IMR-90 (cell line): ENCODE measurements around the gene PKD1. TPM values are rescaled to one million over a fixed set of nuclear protein-coding genes. Genes with fewer than 3 reads are reported as not detected.

Source experiments
- ATAC-seq: fragments of 200-7000 bp; cut with Tn5 transposase; 2 replicates; pipeline ENCODE4 v1.9.1; 2020; ENCODE audit warnings: low read depth, mild to moderate bottlenecking, moderate library complexity
- BruUV-seq: library from RNA; stranded (reverse); fragments of 400-500 nt; replicated peaks from 2 replicates; lab custom pipeline; 2021; lab: Mats Ljungman, UMichigan
- CTCF ChIA-PET: fragments of 300-600 bp; formaldehyde crosslinking; extraction: SDS; loops from one replicate; lab custom pipeline; 2021; ENCODE audit warnings: antibody characterized with exemption; lab: Yijun Ruan, JAX
- POLR2A ChIA-PET: fragments of 300-600 bp; sonication (Branson Sonifier 250); formaldehyde crosslinking; loops from one replicate; lab custom pipeline; 2022; ENCODE audit warnings: antibody characterized with exemption; ENCODE audit not compliant: unreplicated experiment; lab: Charles Lee
- DNase-seq: peaks from one replicate; pipeline ENCODE4 v3.0.0; 2013
- H2AFZ ChIP-seq: replicated peaks from 2 replicates; pipeline ENCODE3; 2013; ENCODE audit warnings: low read length, mild to moderate bottlenecking; ENCODE audit not compliant: poor library complexity
- H2AK5ac ChIP-seq: 2 replicates; pipeline ENCODE4 v1.6.1; 2013; ENCODE audit warnings: low read depth, low read length, inconsistent platforms
- H2AK9ac ChIP-seq: replicated peaks from 2 replicates; pipeline ENCODE3; 2013; ENCODE audit warnings: mild to moderate bottlenecking, low read depth, low read length, moderate library complexity; ENCODE audit not compliant: poor library complexity
- H2BK120ac ChIP-seq: 2 replicates; pipeline ENCODE4 v1.6.1; 2013; ENCODE audit warnings: low read depth, low read length, inconsistent platforms
- H2BK15ac ChIP-seq: 3 replicates; pipeline ENCODE4 v1.6.1; 2013; ENCODE audit warnings: low read depth, low read length, inconsistent platforms
- H2BK20ac ChIP-seq: 2 replicates; pipeline ENCODE4 v1.6.1; 2013; ENCODE audit warnings: low read depth, mild to moderate bottlenecking, inconsistent platforms, low read length, moderate library complexity
- H2BK5ac ChIP-seq: 2 replicates; pipeline ENCODE4 v1.6.1; 2013; ENCODE audit warnings: mild to moderate bottlenecking, low read depth, low read length, inconsistent platforms; ENCODE audit not compliant: poor library complexity, severe bottlenecking
- H3K14ac ChIP-seq: replicated peaks from 2 replicates; pipeline ENCODE4 v1.6.1; 2013; ENCODE audit warnings: low read depth, low read length, inconsistent platforms
- H3K18ac ChIP-seq: 2 replicates; pipeline ENCODE4 v1.6.1; 2013; ENCODE audit warnings: low read depth, low read length, control low read depth
- H3K23ac ChIP-seq: 2 replicates; pipeline ENCODE4 v1.6.1; 2013; ENCODE audit warnings: low read depth, low read length, inconsistent platforms
- H3K27ac ChIP-seq: 2 replicates; pipeline ENCODE4 v1.5.1; 2013; ENCODE audit warnings: mild to moderate bottlenecking, control low read depth, low read length; ENCODE audit not compliant: insufficient read depth
- H3K27me3 ChIP-seq: 2 replicates; pipeline ENCODE4 v1.6.1; 2013; ENCODE audit warnings: low read length; ENCODE audit not compliant: control insufficient read depth, insufficient read depth
- H3K36me3 ChIP-seq: 2 replicates; pipeline ENCODE4 v1.6.1; 2013; ENCODE audit warnings: low read length, mixed read lengths; ENCODE audit not compliant: control insufficient read depth, insufficient read depth
- H3K4ac ChIP-seq: 2 replicates; pipeline ENCODE4 v1.6.1; 2013; ENCODE audit warnings: low read depth, low read length, inconsistent platforms
- H3K4me1 ChIP-seq: 2 replicates; pipeline ENCODE4 v1.6.1; 2013; ENCODE audit warnings: low read length, mixed read lengths; ENCODE audit not compliant: control insufficient read depth, insufficient read depth
- H3K4me2 ChIP-seq: 2 replicates; pipeline ENCODE4 v1.6.1; 2013; ENCODE audit warnings: low read depth, mild to moderate bottlenecking, control low read depth, low read length, moderate library complexity
- H3K4me3 ChIP-seq: 2 replicates; pipeline ENCODE4 v1.5.1; 2013; ENCODE audit warnings: low read depth, mild to moderate bottlenecking, control low read depth, low read length, moderate library complexity; ENCODE audit not compliant: insufficient read depth
- H3K56ac ChIP-seq: 2 replicates; pipeline ENCODE4 v1.6.1; 2013; ENCODE audit warnings: low read length, inconsistent platforms; ENCODE audit not compliant: insufficient read depth; ENCODE audit errors: extremely low read depth
- H3K79me1 ChIP-seq, 2 experiments: 2 replicates each; pipeline ENCODE4 v1.6.1; 2013; ENCODE audit warnings: low read length in 2 of 2, inconsistent platforms in 1 of 2, low read depth in 1 of 2
- H3K9ac ChIP-seq: 2 replicates; pipeline ENCODE4 v1.6.1; 2013; ENCODE audit warnings: low read depth, low read length, control low read depth
- H3K9me1 ChIP-seq: 2 replicates; pipeline ENCODE4 v1.6.1; 2013; ENCODE audit warnings: low read length, inconsistent platforms; ENCODE audit not compliant: insufficient read depth
- H3K9me3 ChIP-seq: 2 replicates; pipeline ENCODE4 v1.6.1; 2013; ENCODE audit warnings: low read length; ENCODE audit not compliant: control insufficient read depth, insufficient read depth
- H4K20me1 ChIP-seq: 2 replicates; pipeline ENCODE4 v1.6.1; 2013; ENCODE audit warnings: low read length, inconsistent platforms; ENCODE audit not compliant: insufficient read depth
- H4K5ac ChIP-seq: 2 replicates; pipeline ENCODE4 v1.6.1; 2013; ENCODE audit warnings: mild to moderate bottlenecking, low read depth, low read length, control low read depth
- H4K8ac ChIP-seq, 2 experiments: 2 replicates each; pipeline ENCODE4 v1.6.1; 2013; ENCODE audit warnings: low read depth in 2 of 2, low read length in 2 of 2, control low read depth in 1 of 2, inconsistent platforms in 1 of 2
- H4K91ac ChIP-seq: 2 replicates; pipeline ENCODE4 v1.6.1; 2013; ENCODE audit warnings: low read depth, low read length, inconsistent platforms; ENCODE audit not compliant: insufficient read depth
- BHLHE40 ChIP-seq: fragments of 150-350 bp; IDR thresholded peaks from 2 replicates; pipeline ENCODE4 v1.6.1; 2016; ENCODE audit warnings: mild to moderate bottlenecking, low read depth, low read length
- CEBPB ChIP-seq: IDR thresholded peaks from 2 replicates; pipeline ENCODE4 v1.6.1; 2012; ENCODE audit warnings: low read depth, low read length, improper control_type of control experiment
- CHD1 ChIP-seq: IDR thresholded peaks from 2 replicates; pipeline ENCODE4 v1.6.1; 2012; ENCODE audit warnings: low read depth, low read length, improper control_type of control experiment
- CTCF ChIP-seq: conservative IDR thresholded peaks from 2 replicates; pipeline ENCODE4 v1.5.1; 2012; ENCODE audit warnings: mild to moderate bottlenecking, low read depth, low read length, improper control_type of control experiment
- ELK1 ChIP-seq: fragments of 150-350 bp; IDR thresholded peaks from 2 replicates; pipeline ENCODE4 v1.6.1; 2016; ENCODE audit warnings: low read depth, mild to moderate bottlenecking, low read length, moderate library complexity, borderline replicate concordance
- MAFK ChIP-seq: IDR thresholded peaks from 2 replicates; pipeline ENCODE4 v1.6.1; 2012; ENCODE audit warnings: low read depth, low read length, improper control_type of control experiment
- MAZ ChIP-seq: IDR thresholded peaks from 2 replicates; pipeline ENCODE4 v1.6.1; 2012; ENCODE audit warnings: low read depth, mild to moderate bottlenecking, low read length, improper control_type of control experiment, moderate library complexity, borderline replicate concordance
- MXI1 ChIP-seq: IDR thresholded peaks from 2 replicates; pipeline ENCODE4 v1.6.1; 2012; ENCODE audit warnings: low read depth, mild to moderate bottlenecking, low read length, moderate library complexity, borderline replicate concordance
- NFE2L2 ChIP-seq: fragments of 150-350 bp; IDR thresholded peaks from 2 replicates; pipeline ENCODE4 v1.6.1; 2016; ENCODE audit warnings: low read depth, mild to moderate bottlenecking, low read length
- POLR2A ChIP-seq: IDR thresholded peaks from 2 replicates; pipeline ENCODE4 v1.6.1; 2012; ENCODE audit warnings: mild to moderate bottlenecking, low read depth, low read length
- RAD21 ChIP-seq: IDR thresholded peaks from 2 replicates; pipeline ENCODE4 v1.6.1; 2012; ENCODE audit warnings: low read length, improper control_type of control experiment
- RFX5 ChIP-seq: IDR thresholded peaks from 2 replicates; pipeline ENCODE4 v1.8.0; 2012; ENCODE audit warnings: low read depth, mild to moderate bottlenecking, low read length, moderate library complexity
- USF2 ChIP-seq: fragments of 150-350 bp; IDR thresholded peaks from 2 replicates; pipeline ENCODE4 v1.6.1; 2017; ENCODE audit warnings: mild to moderate bottlenecking, antibody characterized with exemption, low read length, low read depth
- WGBS, 2 experiments: methylation state at CpG; one replicate each; pipeline versions ENCODE4 v1.1.5 to v1.1.7; 2013; ENCODE audit warnings: missing lambda C conversion rate in 2 of 2; ENCODE audit not compliant: insufficient read length in 1 of 2; ENCODE audit errors: extremely low coverage in 2 of 2; 5-methylcytosine and 5-hydroxymethylcytosine counted together
- dilution Hi-C: fragments of 300-500 bp; cut with HindIII; formaldehyde crosslinking; loops from one replicate; pipeline ENCODE4 v1.14.3; 2018; ENCODE audit warnings: low sequenced_read_pairs; ENCODE audit not compliant: unreplicated experiment
- in situ Hi-C: fragments of 300-500 bp; cut with MboI; formaldehyde crosslinking; loops from 3 replicates; pipeline ENCODE4 v1.14.3; 2019; ENCODE audit warnings: low sequenced_read_pairs, inconsistent platforms, mixed read lengths
- intact Hi-C: fragments of 100-400 bp; cut with micrococcal nuclease; formaldehyde crosslinking; loops from 2 replicates; pipeline ENCODE4 v1.10.0; 2022
- polyA plus RNA-seq, 3 experiments: library from polyadenylated mRNA; depleted of rRNA; stranded (reverse); fragments of >200 nt; gene quantifications; 2 replicates each; pipeline ENCODE4 v1.2.3, GENCODE V29; 2012; ENCODE audit warnings: low replicate concordance in 1 of 3
- total RNA-seq: library from RNA; depleted of rRNA; stranded (reverse); fragments of >200 nt; gene quantifications from 2 replicates; pipeline ENCODE4 v1.2.3, GENCODE V29; 2012

The PKD1 gene
- total and polyA plus RNA-seq, 2 of the 4 experiments (the other 2 are of a cell fraction) = 7.9 to 97.3 TPM

DNA sequence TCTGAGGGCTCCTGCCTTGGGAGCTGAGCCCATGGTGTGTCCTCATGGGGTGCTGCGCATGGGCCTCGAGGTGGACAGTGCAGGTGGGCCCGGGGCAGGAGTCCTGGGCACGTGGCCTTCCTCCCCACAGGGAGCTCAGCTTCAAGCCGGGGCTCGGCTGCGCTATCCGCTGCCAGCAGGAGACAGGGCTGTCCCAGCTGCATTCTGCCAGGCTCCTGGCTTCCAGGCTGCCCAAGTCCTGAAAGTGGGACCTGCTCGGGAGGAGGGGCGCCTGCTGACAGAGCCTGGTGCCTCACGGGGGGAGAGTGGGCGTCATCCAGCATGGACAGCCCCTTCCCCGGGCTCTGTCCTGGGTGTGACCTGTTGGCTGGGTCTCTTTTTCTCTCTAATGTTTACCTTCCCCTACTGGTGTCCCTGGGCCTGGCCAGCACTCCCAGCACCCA, 27.0 kb upstream of the PKD1 start:
- no peak overlapping the region for H2BK20ac ChIP-seq
- no peak overlapping the region for H3K56ac ChIP-seq
- H3K4me1 ChIP-seq = peaks cover 28% of the 10 kb centered on the region
- peak overlapping the region; percentile 33 for H2AFZ ChIP-seq
- no peak overlapping the region for H3K4me3 ChIP-seq
- H2AK5ac ChIP-seq = no peak overlapping the region
- POLR2A ChIA-PET = no interaction called here
- H4K8ac ChIP-seq = no peak overlapping the region
- no peak overlapping the region for H3K23ac ChIP-seq
- intact Hi-C loops = no loop called here
- TF ChIP-seq RAD21 = no peak
- no peak for TF ChIP-seq MAFK
- TF ChIP-seq CHD1 = no peak
- no peak for TF ChIP-seq ELK1
- TF ChIP-seq MAZ = no peak
- TF ChIP-seq USF2 = no peak
- no peak for TF ChIP-seq CTCF
- no peak for TF ChIP-seq MXI1
- no peak for TF ChIP-seq BHLHE40
- no peak for TF ChIP-seq POLR2A
- TF ChIP-seq RFX5 = no peak
- TF ChIP-seq NFE2L2 = no peak
- no peak for TF ChIP-seq CEBPB
- H3K4ac ChIP-seq = no peak overlapping the region
- H3K79me1 ChIP-seq = peaks cover 0 to 64% of the 10 kb centered on the region in 2 experiments; a peak in 3 of 4 replicates
- H3K4me2 ChIP-seq = no peak overlapping the region
- no peak overlapping the region for H2BK15ac ChIP-seq
- H3K27ac ChIP-seq = no peak overlapping the region
- CTCF ChIA-PET = no interaction called here
- H3K9ac ChIP-seq = no peak overlapping the region
- peaks cover 23% of the 10 kb centered on the region for H3K36me3 ChIP-seq
- WGBS, 2 experiments = 95% methylated on average over 3 of the region's 13 CpGs; no CpG with 5 or more reads in 1 of the 2 experiments
- in situ Hi-C loops = no loop called here
- dilution Hi-C loops = no loop called here
- no peak overlapping the region for H3K14ac ChIP-seq
- H3K9me3 ChIP-seq = no peaks in the 10 kb centered on the region
- no peak overlapping the region for H4K91ac ChIP-seq
- H2BK120ac ChIP-seq = no peak overlapping the region
- peaks cover 72% of the 10 kb centered on the region for H4K20me1 ChIP-seq
- BruUV-seq = no TSS peak
- H3K27me3 ChIP-seq = no peaks in the 10 kb centered on the region
- DNase-seq (no peak), ATAC-seq (no peak)
- H2BK5ac ChIP-seq = no peak overlapping the region
- no peak overlapping the region for H3K18ac ChIP-seq
- H4K5ac ChIP-seq = no peak overlapping the region
- no peak overlapping the region for H2AK9ac ChIP-seq
- 0 out of 2 replicates have a peak, but pooled peaks cover 2% of the 10 kb centered on the region for H3K9me1 ChIP-seq
